ENCODE data around the gene CAPZB. TPM values are rescaled to one million over a fixed set of nuclear protein-coding genes. Genes with fewer than 3 reads are reported as not detected.

Gene CAPZB
- total and polyA plus RNA-seq, 2 experiments from 2014 or later, result 86.2 to 278 TPM

- Histone ChIP-seq H3K27me3 (no peaks in the 10 kb centered on the region), H3K36me3 (peaks cover 24% of the 10 kb centered on the region), H3K4me3 (no peak overlapping the region), H3K4me1 (ENCODE audit: low read depth) (no peaks in the 10 kb centered on the region), H3K9me3 (ENCODE audit: low read depth) (no peaks in the 10 kb centered on the region), H3K27ac (no peak overlapping the region)
- DNase-seq (ENCODE audit: low read depth in 1 of 2, low spot score in 1 of 2), result no peak
- peak; percentile 25 for TF ChIP-seq CTCF (IDR thresholded peaks at IDR 0.05; ENCODE audit: low read depth, low read length)
Observed at GRCh38 chr1:19374083-19374801, 111.1 kb downstream of the CAPZB start.

- H3K4me1 ChIP-seq (ENCODE audit: low read depth), result no peaks in the 10 kb centered on the region
- no peaks in the 10 kb centered on the region for H3K9me3 ChIP-seq (ENCODE audit: low read depth)
- no peak for DNase-seq (ENCODE audit: low read depth in 1 of 2, low spot score in 1 of 2)
- no peak overlapping the region for H3K27ac ChIP-seq
- no peak for TF ChIP-seq CTCF (IDR thresholded peaks at IDR 0.05; ENCODE audit: low read depth, low read length)
- H3K36me3 ChIP-seq, result peaks cover 24% of the 10 kb centered on the region
- H3K27me3 ChIP-seq, result no peaks in the 10 kb centered on the region
- H3K4me3 ChIP-seq, result no peak overlapping the region
Observed at GRCh38 chr1:19373211-19374082, 111.9 kb downstream of the CAPZB start.

- peaks cover 15% of the 10 kb centered on the region for H3K36me3 ChIP-seq
- H3K4me3 ChIP-seq, result no peak overlapping the region
- TF ChIP-seq CTCF (IDR thresholded peaks at IDR 0.05; ENCODE audit: low read depth, low read length), result no peak
- H3K27me3 ChIP-seq, result no peaks in the 10 kb centered on the region
- H3K4me1 ChIP-seq (ENCODE audit: low read depth), result no peaks in the 10 kb centered on the region
- no peaks in the 10 kb centered on the region for H3K9me3 ChIP-seq (ENCODE audit: low read depth)
- no peak overlapping the region for H3K27ac ChIP-seq
- no peak for DNase-seq (ENCODE audit: low read depth in 1 of 2, low spot score in 1 of 2)
Observed at GRCh38 chr1:19372602-19373001, 112.7 kb downstream of the CAPZB start.

GRCh38 chr1:19372136-19372514, 113.2 kb downstream of the CAPZB start:
- no peak for DNase-seq (ENCODE audit: low read depth in 1 of 2, low spot score in 1 of 2)
- Histone ChIP-seq H3K27ac (no peak overlapping the region), H3K36me3 (peaks cover 11% of the 10 kb centered on the region), H3K27me3 (no peaks in the 10 kb centered on the region), H3K4me1 (ENCODE audit: low read depth) (no peaks in the 10 kb centered on the region), H3K4me3 (no peak overlapping the region), H3K9me3 (ENCODE audit: low read depth) (no peaks in the 10 kb centered on the region)
- no peak for TF ChIP-seq CTCF (IDR thresholded peaks at IDR 0.05; ENCODE audit: low read depth, low read length)

GRCh38 chr1:19371226-19372135, 113.9 kb downstream of the CAPZB start:
- H3K9me3 ChIP-seq (ENCODE audit: low read depth), result no peaks in the 10 kb centered on the region
- H3K36me3 ChIP-seq, result peaks cover 4% of the 10 kb centered on the region
- TF ChIP-seq CTCF (IDR thresholded peaks at IDR 0.05; ENCODE audit: low read depth, low read length), result no peak
- H3K27me3 ChIP-seq, result no peaks in the 10 kb centered on the region
- H3K4me3 ChIP-seq, result no peak overlapping the region
- no peaks in the 10 kb centered on the region for H3K4me1 ChIP-seq (ENCODE audit: low read depth)
- no peak for DNase-seq (ENCODE audit: low read depth in 1 of 2, low spot score in 1 of 2)
- H3K27ac ChIP-seq, result no peak overlapping the region
